Fibroblast of the aortic adventitia (primary cell): Measurements from ENCODE around the gene AFF4. TPM values are rescaled to one million over a fixed set of nuclear protein-coding genes. Genes with fewer than 3 reads are reported as not detected.
"Not testable (repeated sequence)": the region's sequence is repeated elsewhere in the genome, so short reads cannot be mapped to it uniquely, and the experiment has no call there.

Experiments used
- DNase-seq: peaks from one replicate; pipeline ENCODE4 v3.0.0-alpha.2; 2010; ENCODE audit warnings: low read depth
- H3K4me3 ChIP-seq: 2 replicates; pipeline ENCODE4 v1.5.1; 2011; ENCODE audit warnings: low read depth, mild to moderate bottlenecking, control low read depth, low read length, moderate library complexity
- total RNA-seq: library from RNA; depleted of rRNA; stranded (reverse); fragments of >200 nt; gene quantifications from 2 replicates; pipeline ENCODE4 v1.2.3, GENCODE V29; 2012; ENCODE audit warnings: low replicate concordance
- TF ChIP-seq, protein P1 (sequence below): IDR thresholded peaks from 2 replicates; pipeline ENCODE4 v1.5.1; 2011; ENCODE audit warnings: mild to moderate bottlenecking, low read length, control low read depth, inconsistent platforms; ENCODE audit not compliant: insufficient read depth

Gene AFF4
- total RNA-seq, 1 donor = 87.7 TPM

- TF ChIP-seq, protein P1, sequence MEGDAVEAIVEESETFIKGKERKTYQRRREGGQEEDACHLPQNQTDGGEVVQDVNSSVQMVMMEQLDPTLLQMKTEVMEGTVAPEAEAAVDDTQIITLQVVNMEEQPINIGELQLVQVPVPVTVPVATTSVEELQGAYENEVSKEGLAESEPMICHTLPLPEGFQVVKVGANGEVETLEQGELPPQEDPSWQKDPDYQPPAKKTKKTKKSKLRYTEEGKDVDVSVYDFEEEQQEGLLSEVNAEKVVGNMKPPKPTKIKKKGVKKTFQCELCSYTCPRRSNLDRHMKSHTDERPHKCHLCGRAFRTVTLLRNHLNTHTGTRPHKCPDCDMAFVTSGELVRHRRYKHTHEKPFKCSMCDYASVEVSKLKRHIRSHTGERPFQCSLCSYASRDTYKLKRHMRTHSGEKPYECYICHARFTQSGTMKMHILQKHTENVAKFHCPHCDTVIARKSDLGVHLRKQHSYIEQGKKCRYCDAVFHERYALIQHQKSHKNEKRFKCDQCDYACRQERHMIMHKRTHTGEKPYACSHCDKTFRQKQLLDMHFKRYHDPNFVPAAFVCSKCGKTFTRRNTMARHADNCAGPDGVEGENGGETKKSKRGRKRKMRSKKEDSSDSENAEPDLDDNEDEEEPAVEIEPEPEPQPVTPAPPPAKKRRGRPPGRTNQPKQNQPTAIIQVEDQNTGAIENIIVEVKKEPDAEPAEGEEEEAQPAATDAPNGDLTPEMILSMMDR = no peak
- peak overlapping the region; percentile 97 for H3K4me3 ChIP-seq
- no peak for DNase-seq
These were observed 96.4 kb downstream of the AFF4 start for GRCh38 chr5:132867046-132867451.

- TF ChIP-seq, protein P1 = peak; percentile 29
- H3K4me3 ChIP-seq = peak within 1 kb of the TSS; percentile 97
- peak; percentile 100 for DNase-seq
These were observed 96.9 kb downstream of the AFF4 start, which contains the start of the genes GDF9 and UQCRQ for GRCh38 chr5:132866342-132867045. Gene GDF9 (minus strand): TSS chr5:132866469. CDS start chr5:132864533, 1,936 bp downstream. Gene UQCRQ (plus strand): TSS chr5:132866642. CDS start chr5:132866882, 240 bp downstream.

DNA sequence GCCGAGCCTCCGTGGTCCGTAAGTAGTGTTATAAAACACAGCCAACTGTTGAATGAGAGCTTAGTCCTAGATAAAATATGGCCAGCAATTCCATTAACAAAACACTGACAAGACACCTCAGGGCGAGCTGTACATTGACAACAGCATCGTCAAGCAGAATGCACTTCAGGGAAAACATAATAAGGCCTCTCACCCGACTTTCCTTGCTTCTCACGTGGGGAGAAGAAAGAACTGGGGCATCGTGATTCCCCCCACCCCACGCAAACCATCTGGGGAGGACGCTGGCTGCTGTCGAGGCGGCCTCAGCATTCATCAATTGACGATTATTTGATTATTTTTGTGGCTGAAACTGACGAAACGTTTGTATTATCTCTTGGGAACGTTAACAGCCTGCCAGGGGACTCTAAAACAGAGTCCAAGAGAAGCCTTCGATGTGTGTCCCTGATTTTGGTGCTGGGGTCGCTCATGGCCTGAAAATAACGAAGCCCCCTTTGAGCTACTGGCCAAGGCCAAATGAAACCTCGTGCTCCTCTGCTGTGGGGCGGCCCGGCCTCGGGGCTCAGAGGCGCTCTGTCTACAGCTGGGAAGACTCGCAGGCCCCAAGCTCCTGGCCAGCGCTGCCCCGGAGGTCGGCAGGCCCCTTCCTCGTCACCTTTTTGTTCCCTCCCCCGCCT lies 97.6 kb downstream of the AFF4 start:
- TF ChIP-seq, protein P1 = no peak
- no peak for DNase-seq
- peak overlapping the region; percentile 97 for H3K4me3 ChIP-seq

GRCh38 chr5:132860742-132861141 lies 102.7 kb downstream of the AFF4 start:
- DNase-seq = no peak
- TF ChIP-seq, protein P1 = no peak
- H3K4me3 ChIP-seq = no peak overlapping the region

GRCh38 chr5:132859889-132860437 lies 103.5 kb downstream of the AFF4 start:
- TF ChIP-seq, protein P1 = no peak
- H3K4me3 ChIP-seq = no peak overlapping the region
- DNase-seq = no peak

DNA sequence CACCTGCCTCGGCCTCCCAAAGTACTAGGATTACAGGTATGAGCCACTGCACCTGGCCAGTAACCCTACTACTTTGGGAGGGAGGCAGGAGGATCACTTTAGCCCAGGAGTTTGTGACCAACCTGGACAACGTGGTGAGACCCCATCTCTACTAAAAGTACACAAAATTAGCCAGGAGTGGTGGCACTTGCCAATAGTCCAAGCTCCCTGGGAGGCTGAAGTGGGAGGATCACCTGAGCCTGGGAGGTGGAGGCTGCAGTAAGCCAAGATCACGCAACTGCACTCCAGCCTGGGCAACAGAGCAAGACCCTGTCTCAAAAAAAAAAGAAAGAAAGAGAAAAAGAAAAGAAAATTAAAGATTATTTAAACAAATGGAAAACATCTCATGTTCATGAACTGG lies 107.4 kb downstream of the AFF4 start:
- TF ChIP-seq, protein P1 = no peak
- no peak for DNase-seq
- H3K4me3 ChIP-seq = no peak overlapping the region

DNA sequence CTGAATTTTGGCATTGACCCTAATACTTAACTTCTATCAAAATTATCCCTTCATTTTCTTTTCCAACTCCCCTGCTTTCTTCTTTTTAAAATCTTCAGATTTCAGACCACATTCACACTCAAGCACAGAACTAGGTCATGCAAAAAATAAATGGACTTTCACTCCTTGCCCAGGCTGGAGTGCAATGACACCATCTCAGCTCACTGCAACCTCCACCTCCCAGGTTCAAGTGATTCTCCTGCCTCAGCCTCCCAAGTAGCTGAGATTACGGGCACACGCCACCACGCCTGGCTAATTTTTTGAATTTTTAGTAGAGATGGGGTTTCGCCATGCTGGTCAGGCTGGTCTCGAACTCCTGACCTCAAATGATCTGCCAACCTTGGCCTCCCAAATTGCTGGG lies 108.4 kb downstream of the AFF4 start:
- not testable (repeated sequence) for H3K4me3 ChIP-seq, DNase-seq
